ENCODE data around the gene C16orf96. TPM values are rescaled to one million over a fixed set of nuclear protein-coding genes. Genes with fewer than 3 reads are reported as not detected.

The C16orf96 gene
- total RNA-seq, 1 experiment from 2014 or later, result not detected

DNA sequence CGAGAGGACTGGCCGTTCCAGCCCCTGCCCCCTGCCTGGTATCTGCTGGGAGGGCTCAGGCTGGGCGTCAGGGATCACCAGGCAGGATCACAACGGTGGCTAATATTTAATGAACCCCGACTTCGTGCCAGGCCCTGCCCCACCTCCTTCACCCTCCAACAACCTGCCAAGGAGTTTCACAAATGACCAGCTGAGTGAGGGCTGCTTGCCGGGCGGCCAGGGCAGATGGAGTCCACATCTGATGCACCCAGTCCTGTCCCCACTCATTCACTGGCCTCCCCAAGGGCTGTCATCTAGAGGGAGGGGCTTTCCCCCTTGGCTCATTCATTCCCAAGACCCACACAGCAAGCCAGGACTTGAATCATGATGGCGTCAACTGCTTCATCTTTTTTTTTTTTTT lies 41.0 kb downstream of the C16orf96 start:
- DNase-seq (ENCODE audit: extremely low read depth, low read depth), result no peak

DNA sequence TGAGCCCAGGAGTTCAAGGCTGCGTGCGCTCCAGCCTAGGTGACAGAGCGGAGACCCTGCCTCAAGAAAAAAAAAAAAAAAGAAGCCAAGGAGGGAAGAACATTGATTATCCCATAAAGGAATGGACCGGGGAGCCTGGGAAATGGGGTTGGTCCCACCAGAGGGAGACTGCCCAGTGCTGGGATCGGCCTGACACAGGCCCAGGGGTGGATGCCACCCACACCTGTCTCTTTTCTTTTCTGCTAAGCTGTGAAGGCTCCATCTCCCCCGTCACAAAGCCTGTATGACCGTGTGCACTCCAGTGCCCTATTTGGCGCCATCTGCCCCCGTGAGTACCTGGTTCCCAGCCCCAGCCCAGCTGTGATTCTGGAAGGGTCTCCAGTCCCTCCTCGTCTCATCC lies 42.9 kb downstream of the C16orf96 start:
- no peak for DNase-seq (ENCODE audit: extremely low read depth, low read depth)

DNA sequence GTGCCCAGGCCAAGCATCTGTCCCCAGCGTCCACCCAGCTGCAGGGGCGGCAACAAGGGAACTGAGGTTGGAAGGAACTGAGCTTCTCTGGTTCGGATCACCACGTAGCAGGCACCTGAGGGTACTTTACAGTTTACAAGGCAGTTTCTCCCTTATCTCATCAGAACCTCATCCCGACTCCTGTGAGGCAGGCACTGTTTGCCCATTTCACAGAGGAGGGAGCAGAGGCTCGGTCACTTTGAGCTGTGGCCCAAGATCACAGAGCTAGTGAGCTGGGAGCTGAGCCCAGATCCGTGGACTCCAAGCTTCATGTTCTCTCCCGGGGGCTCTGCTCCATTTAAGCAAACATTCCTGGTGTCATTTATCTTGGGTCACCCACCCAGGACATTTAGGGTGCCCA lies 43.4 kb downstream of the C16orf96 start:
- no peak for DNase-seq (ENCODE audit: extremely low read depth, low read depth)

GRCh38 chr16:4601036-4601863 lies 45.1 kb downstream of the C16orf96 start:
- no peak for DNase-seq (ENCODE audit: extremely low read depth, low read depth)

DNA sequence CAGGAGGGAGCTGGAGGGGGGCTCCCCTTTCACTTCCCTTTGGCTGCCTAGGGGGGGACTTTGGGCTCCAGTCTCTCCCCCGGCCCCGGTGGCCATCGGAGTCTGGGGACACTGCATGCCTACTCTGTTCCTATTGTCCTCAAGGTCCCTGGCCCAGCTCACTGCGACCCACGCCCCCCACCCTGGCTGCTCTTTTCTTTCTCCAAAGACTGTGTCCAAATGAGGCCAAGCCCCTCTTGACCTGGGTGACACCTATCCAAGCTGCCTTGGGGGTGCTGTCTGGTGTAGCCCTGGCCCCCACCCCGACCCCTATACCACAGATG lies 45.7 kb downstream of the C16orf96 start:
- DNase-seq (ENCODE audit: extremely low read depth, low read depth), result no peak

DNA sequence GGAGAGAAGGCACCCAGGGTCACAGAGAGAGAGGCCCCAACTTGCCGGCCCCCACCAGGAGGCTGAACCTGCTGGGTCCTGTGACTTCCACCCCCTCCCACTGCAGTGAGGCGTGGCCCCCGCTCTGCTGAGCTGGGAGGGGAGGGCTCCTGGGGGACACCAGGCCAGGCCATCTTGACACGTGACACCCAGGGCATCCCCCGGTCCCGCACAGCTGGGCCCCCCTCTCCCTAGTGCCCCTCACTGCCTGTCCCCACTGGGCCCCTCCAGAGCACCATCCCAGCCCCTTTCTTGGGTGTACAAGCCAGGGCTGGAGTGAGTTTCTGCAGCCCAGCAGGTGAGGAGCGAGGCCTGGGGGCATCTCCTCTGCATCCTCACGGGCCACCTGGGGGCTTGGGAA lies 46.2 kb downstream of the C16orf96 start:
- DNase-seq (ENCODE audit: extremely low read depth, low read depth), result no peak

DNA sequence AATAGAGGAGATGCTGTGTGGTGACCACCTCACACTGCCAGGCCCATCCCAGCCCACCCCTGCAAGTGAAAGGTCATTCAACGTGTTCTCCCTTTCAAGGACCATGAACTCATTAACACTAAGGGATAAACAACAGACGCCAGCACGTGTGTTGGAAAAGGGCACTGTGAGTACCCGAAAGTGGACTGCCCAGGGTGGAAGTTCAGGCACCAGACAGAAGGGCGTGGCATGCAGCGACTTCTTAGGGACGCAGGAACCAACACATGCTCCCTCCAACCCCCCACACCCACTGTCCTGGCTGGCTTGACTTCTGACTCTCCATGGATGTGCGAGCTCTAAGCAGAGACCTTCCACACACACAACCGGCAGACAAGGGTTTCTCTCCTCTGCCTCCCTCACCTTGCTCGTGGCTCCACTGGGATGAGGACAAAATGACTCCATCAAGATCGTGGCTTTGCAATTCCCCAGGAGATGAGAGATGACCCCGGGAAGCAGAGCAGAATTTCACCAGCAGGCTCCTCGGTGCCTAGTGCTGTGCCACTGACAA lies 47.6 kb downstream of the C16orf96 start:
- DNase-seq (ENCODE audit: extremely low read depth, low read depth), result no peak

DNA sequence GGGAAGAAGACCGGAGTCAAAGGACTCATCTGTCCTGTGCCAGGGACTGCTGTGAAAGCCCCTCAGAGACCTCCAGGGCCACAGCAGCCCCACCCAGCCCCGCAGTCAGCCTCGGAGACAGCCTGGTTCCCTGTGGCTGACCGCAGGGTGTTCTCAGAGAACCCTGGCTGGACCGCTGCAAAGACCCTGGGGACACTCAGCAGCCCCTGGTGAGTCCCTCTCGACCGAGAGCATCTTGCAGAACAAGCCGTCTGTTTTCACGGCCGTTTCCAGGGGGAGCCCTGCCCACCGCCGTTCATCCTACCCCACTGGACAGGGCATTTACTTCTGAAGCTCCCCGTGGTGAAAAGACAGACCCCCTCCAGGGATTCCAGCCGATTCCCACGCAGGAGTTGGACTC lies 48.3 kb downstream of the C16orf96 start:
- no peak for DNase-seq (ENCODE audit: extremely low read depth, low read depth)

GRCh38 chr16:4606354-4606753 lies 50.2 kb downstream of the C16orf96 start:
- no peak for DNase-seq (ENCODE audit: extremely low read depth, low read depth)

DNA sequence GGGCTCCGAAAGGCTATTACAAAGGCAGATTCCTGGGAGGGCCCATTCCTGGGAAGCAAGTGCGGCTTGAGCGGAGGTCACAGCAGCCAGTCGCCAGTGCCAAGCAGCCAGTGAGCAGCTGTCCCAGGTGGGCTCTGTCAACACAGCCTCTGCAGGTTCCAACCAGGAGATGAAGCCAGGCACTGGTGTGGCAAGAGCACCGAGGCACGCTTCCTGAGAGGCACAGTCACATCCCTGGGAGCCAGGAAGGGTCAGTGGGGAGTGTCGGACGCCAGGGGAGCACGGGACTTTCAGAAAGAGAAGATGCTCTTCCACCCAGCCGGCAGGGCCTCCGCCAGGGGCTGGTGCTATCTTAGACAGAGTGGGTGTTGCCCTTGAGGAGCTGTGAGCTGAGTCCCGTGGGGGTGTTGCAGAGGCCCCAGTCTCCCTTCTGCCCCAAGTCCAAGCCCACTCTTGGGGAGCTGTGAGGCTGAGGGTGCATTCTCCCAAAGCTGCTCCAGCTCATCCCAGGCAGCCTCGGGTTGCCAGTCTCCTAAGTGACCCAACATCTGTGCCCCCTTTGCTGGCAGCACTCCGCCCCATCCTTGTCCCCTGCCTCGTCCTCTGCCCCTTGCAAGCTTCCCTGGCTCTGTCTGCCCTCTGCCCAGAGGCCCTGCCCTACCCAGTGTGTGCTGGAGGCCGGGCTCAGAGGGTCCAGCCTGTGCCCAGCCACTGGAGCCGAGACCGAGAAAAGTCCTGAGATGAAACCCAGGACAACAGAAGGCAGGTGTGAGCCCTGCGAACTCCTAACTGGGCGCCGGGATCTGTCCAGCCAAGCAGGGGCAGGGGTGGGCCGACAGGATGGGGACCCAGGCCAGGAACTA lies 51.9 kb downstream of the C16orf96 start:
- DNase-seq (ENCODE audit: extremely low read depth, low read depth), result no peak

- no peak for DNase-seq (ENCODE audit: extremely low read depth, low read depth)
Measured at GRCh38 chr16:4608704-4608980, 52.5 kb downstream of the C16orf96 start.

DNA sequence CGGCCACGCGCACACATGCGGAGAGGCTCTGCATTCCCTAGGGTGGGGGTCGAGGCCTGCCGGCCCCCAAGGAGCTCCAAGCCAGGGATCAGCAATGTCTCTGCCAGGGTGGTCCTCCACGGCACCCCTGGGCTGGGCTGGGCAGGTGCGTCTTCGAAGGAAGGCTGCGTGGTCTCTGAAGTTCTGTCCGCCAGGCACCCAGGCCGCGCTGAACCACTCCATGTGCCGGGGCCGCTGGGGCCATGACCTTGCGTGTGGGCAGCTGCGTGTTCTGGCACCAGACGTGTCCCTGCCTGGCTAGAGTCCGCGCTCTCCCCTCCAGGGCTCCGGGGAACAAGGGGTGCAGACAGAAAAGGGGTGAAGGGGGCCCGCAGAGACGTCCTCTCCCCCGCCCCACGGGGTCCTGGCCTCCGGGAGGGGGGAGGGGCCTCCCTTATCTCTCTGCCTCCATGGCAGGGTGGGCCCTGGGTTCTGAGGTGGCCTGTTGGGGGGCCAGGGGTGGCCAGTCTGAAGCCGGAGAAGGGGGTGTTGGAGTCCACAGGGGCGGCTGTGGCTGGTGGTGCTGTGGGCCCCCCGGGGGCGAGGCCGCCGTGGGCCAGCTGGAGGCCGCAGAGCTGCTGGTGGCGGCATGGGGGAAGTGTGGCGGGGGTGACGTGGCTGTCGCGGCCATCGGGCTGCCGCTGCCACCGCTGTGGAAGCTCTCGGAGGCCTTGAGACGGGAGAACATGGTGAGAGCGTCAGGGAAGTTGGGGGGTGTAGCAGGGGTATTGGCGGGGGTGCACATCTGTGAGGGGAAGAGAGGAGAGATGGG lies 53.3 kb downstream of the C16orf96 start:
- DNase-seq (ENCODE audit: extremely low read depth, low read depth), result no peak

- no peak for DNase-seq (ENCODE audit: extremely low read depth, low read depth)
Measured at GRCh38 chr16:4610011-4611005, 54.2 kb downstream of the C16orf96 start.

DNA sequence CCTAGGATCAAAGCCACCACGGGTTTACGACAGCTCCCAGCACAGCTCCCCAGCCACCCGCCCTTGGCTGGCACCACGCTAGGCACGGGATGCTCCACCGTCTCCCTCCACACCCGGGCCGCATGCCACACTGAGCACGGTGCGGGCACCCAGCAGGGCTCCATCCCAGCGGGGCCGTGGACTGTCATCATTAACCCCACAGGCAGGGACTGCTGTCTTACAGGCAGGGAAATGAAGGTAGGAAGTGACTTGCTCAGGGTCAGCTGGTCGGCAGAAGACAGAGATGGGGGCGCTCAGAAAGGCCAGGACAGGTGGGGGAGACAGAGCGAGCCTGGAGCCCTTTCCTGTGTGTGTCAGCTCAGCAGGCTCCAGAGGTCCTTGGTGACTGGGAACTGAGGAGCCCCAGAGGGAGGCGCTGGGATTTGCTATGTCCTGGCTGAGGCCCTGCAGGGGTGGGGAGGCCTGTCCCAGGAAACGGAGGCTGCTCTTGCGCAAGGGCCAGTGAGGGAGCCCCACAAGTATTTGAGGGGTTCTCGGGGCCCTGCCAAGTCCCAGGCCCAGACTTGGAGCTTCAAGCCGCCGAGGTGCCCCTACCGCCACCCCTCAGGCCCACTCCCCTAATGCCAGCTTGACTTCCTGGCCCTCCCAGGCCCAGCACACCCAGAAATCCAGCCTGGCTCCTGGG lies 55.3 kb downstream of the C16orf96 start:
- DNase-seq (ENCODE audit: extremely low read depth, low read depth), result no peak

GRCh38 chr16:4612474-4612931 lies 56.4 kb downstream of the C16orf96 start:
- no peak for DNase-seq (ENCODE audit: extremely low read depth, low read depth)

DNA sequence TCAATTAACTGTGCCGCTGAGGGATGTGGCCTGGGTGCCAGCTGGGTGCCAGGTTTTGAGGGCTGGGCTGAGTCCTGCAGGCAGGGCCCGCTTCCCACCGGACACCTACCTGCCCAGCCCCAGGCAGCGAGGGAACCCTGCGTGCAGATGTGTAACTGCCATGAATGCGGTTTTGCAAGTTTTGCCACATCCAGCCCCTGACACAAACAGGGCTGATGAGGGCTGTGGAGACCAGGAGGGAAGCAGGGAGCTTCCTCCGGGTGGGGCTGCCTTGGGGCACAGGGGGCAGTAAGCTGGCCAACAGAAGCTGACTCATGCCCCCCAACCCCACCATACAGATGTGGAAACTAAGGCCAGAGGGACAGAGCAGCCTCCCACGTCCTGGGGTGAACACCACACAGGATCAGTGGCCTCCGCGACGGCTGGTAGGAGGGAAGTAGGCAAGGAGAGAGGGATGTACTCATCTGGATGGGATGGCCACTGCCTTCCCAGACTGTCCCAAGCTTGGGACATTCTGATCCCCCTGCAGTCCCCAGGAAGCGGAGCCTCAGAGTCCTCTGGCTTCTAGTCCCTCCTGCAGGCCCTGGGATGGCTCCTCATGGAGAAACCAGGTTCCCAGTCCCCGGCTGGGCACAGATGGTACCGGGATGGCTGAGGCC lies 57.0 kb downstream of the C16orf96 start:
- no peak for DNase-seq (ENCODE audit: extremely low read depth, low read depth)

DNA sequence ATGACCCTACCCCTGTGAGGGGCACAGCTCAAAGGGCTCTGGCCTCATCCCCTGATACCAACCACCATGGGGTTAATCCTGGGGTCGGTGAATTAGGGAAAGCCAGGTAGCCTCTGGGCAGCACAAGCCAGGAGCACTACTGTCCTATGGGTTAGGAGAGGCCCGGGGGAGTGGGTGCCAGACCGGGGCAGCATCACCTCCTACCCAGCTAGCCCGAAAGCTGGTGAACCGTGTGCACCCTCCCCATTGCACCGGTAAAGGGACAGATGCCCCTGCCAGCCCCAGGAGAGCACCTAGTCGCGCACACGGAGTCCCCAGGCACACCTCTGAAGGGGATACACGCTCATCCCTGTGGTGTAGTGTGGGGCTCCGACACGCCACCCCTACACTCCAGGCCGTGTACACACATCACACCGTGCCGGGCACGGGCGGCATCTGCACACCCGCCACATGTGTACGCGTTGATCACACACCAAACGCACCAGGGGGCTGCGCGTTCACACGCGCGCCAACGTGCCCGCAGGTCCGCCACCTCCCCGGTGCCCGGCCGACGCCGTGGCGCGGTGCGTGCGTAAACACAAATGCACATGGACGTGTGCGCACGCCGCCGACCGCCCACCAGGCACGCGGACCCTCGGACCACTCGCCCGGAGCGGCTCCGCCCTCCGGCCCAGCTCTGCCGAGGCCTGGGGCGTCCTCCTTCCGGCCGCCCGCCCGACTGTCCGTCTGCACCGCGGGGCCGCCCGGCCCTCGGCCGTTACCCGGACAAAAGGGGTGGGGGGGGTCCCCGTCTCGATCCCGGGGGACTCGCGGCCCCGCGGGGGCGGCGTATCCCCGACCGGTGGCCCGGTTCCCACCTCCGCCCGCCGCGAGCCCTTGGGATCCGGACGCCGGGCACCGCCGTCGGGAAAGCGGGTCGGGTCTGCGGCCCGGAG lies 57.8 kb downstream of the C16orf96 start:
- no peak for DNase-seq (ENCODE audit: extremely low read depth, low read depth)
